Panc1 (cell line): ENCODE measurements around the gene NAV1. TPM values are rescaled to one million over a fixed set of nuclear protein-coding genes. Genes with fewer than 3 reads are reported as not detected.

Experiments
- ATAC-seq: fragments of 200-7000 bp; cut with Tn5 transposase; 2 replicates; pipeline ENCODE4 v1.9.1; 2020; ENCODE audit warnings: mild to moderate bottlenecking, moderate library complexity
- BruUV-seq: library from RNA; stranded (reverse); fragments of 400-500 nt; replicated peaks from 2 replicates; lab custom pipeline; 2021; lab: Mats Ljungman, UMichigan
- CTCF ChIA-PET: fragments of 300-600 bp; sonication (Branson Sonifier 250); formaldehyde crosslinking; loops from one replicate; lab custom pipeline; 2022; ENCODE audit warnings: antibody characterized with exemption; lab: Charles Lee
- POLR2A ChIA-PET: fragments of 300-600 bp; sonication (Branson Sonifier 250); formaldehyde crosslinking; loops from one replicate; lab custom pipeline; 2022; ENCODE audit warnings: antibody characterized with exemption; lab: Charles Lee
- DNase-seq: peaks from one replicate; pipeline ENCODE4 v3.0.0-alpha.2; 2010; ENCODE audit warnings: low read depth, low spot score
- H3K27ac ChIP-seq: 2 replicates; pipeline ENCODE4 v1.5.1; 2011; ENCODE audit warnings: mild to moderate bottlenecking, low read length, inconsistent platforms
- H3K27me3 ChIP-seq: fragments of 200-500 bp; sonication (Bioruptor generic); 2 replicates; pipeline ENCODE4 v1.6.0; 2014; ENCODE audit warnings: low read length, inconsistent platforms; ENCODE audit not compliant: control insufficient read depth, insufficient read depth
- H3K36me3 ChIP-seq: fragments of 200-500 bp; sonication (Bioruptor generic); 2 replicates; pipeline ENCODE4 v1.5.1; 2014; ENCODE audit warnings: inconsistent platforms, mild to moderate bottlenecking, low read length, moderate library complexity; ENCODE audit not compliant: control insufficient read depth, insufficient read depth
- H3K4me1 ChIP-seq: 2 replicates; pipeline ENCODE4 v1.5.1; 2011; ENCODE audit warnings: inconsistent platforms, mild to moderate bottlenecking, low read length, moderate library complexity; ENCODE audit not compliant: control insufficient read depth, insufficient read depth
- H3K4me3 ChIP-seq, 2 experiments: 2 replicates each; pipeline ENCODE4 v1.5.1; 2011 to 2012; ENCODE audit warnings: low read depth in 2 of 2, low read length in 2 of 2, mild to moderate bottlenecking in 2 of 2, inconsistent platforms in 1 of 2, moderate library complexity in 1 of 2
- H3K9me3 ChIP-seq: fragments of 200-500 bp; sonication (Bioruptor generic); 2 replicates; pipeline ENCODE4 v1.5.1; 2014; ENCODE audit warnings: low read depth, mild to moderate bottlenecking, inconsistent platforms, low read length, moderate library complexity; ENCODE audit not compliant: control insufficient read depth, insufficient read depth
- POLR2AphosphoS5 ChIP-seq: IDR thresholded peaks from 2 replicates; pipeline ENCODE4 v1.6.1; 2012; ENCODE audit warnings: mild to moderate bottlenecking, low read depth, low read length, moderate library complexity
- SIN3A ChIP-seq: IDR thresholded peaks from 2 replicates; pipeline ENCODE4 v1.6.1; 2012; ENCODE audit warnings: low read depth, mild to moderate bottlenecking, low read length, moderate library complexity, borderline replicate concordance; ENCODE audit not compliant: insufficient read depth
- TCF7L2 ChIP-seq: IDR thresholded peaks from 2 replicates; pipeline ENCODE4 v1.6.1; 2011; ENCODE audit warnings: mild to moderate bottlenecking, low read depth, low read length, inconsistent platforms
- in situ Hi-C: cut with HindIII; loops from 2 replicates; pipeline ENCODE4 v1.10.0; 2016; ENCODE audit warnings: low sequenced_read_pairs, low pct_unique_long_range_greater_than_20kb
- intact Hi-C: fragments of 100-400 bp; cut with micrococcal nuclease; formaldehyde crosslinking; loops from one replicate; pipeline ENCODE4 v1.10.0; 2022; ENCODE audit not compliant: unreplicated experiment
- total RNA-seq: library from RNA; stranded (reverse); gene quantifications from one replicate; pipeline ENCODE4 v1.2.1, GENCODE V29; 2021; ENCODE audit not compliant: unreplicated experiment
- TF ChIP-seq, protein P1 (sequence below), 2 experiments: IDR thresholded peaks; 2 replicates each; pipeline ENCODE4 v1.6.1; 2011 to 2012; ENCODE audit warnings: low read depth in 2 of 2, control low read depth in 1 of 2, low read length in 1 of 2, mild to moderate bottlenecking in 1 of 2, moderate library complexity in 1 of 2; ENCODE audit not compliant: insufficient read depth in 1 of 2
- TF ChIP-seq, protein P2 (sequence below): fragments of 450-650 bp; IDR thresholded peaks from 2 replicates; pipeline ENCODE4 v1.5.1; 2017; ENCODE audit warnings: mild to moderate bottlenecking

Gene NAV1
- total RNA-seq, 1 experiment from 2014 or later, result 29.0 TPM

DNA sequence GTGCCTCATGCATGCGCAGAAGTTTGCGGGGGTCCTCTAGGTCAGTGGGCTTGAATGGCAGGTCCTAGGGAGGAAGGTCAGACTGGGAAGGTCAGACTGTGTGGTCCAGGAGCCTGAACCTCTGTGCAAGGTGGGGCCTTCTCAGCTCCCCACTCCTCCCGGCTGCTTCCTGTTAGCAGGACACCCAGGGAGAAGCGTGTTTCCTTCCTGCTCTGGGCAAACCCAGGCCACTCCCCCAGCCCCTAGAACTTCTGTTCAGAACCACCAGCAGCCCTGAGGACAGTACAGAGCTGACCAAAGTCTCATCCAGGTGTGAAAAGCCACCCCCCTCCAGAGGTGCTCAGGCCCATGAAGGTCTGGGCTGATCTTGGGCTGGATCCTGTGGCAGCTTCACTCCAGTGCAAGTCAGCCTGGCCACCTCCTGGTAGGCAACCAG lies 29.9 kb downstream of the NAV1 start:
- no peak for TF ChIP-seq POLR2AphosphoS5
- TF ChIP-seq, protein P1, sequence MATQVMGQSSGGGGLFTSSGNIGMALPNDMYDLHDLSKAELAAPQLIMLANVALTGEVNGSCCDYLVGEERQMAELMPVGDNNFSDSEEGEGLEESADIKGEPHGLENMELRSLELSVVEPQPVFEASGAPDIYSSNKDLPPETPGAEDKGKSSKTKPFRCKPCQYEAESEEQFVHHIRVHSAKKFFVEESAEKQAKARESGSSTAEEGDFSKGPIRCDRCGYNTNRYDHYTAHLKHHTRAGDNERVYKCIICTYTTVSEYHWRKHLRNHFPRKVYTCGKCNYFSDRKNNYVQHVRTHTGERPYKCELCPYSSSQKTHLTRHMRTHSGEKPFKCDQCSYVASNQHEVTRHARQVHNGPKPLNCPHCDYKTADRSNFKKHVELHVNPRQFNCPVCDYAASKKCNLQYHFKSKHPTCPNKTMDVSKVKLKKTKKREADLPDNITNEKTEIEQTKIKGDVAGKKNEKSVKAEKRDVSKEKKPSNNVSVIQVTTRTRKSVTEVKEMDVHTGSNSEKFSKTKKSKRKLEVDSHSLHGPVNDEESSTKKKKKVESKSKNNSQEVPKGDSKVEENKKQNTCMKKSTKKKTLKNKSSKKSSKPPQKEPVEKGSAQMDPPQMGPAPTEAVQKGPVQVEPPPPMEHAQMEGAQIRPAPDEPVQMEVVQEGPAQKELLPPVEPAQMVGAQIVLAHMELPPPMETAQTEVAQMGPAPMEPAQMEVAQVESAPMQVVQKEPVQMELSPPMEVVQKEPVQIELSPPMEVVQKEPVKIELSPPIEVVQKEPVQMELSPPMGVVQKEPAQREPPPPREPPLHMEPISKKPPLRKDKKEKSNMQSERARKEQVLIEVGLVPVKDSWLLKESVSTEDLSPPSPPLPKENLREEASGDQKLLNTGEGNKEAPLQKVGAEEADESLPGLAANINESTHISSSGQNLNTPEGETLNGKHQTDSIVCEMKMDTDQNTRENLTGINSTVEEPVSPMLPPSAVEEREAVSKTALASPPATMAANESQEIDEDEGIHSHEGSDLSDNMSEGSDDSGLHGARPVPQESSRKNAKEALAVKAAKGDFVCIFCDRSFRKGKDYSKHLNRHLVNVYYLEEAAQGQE (IDR thresholded peaks at IDR 0.05; ENCODE audit: insufficient read depth in 1 of 2, low read depth in 2 of 2, low read length in 1 of 2), result no peak
- TF ChIP-seq SIN3A, result no peak
- TF ChIP-seq, protein P2, sequence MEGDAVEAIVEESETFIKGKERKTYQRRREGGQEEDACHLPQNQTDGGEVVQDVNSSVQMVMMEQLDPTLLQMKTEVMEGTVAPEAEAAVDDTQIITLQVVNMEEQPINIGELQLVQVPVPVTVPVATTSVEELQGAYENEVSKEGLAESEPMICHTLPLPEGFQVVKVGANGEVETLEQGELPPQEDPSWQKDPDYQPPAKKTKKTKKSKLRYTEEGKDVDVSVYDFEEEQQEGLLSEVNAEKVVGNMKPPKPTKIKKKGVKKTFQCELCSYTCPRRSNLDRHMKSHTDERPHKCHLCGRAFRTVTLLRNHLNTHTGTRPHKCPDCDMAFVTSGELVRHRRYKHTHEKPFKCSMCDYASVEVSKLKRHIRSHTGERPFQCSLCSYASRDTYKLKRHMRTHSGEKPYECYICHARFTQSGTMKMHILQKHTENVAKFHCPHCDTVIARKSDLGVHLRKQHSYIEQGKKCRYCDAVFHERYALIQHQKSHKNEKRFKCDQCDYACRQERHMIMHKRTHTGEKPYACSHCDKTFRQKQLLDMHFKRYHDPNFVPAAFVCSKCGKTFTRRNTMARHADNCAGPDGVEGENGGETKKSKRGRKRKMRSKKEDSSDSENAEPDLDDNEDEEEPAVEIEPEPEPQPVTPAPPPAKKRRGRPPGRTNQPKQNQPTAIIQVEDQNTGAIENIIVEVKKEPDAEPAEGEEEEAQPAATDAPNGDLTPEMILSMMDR, result no peak
- no peak for TF ChIP-seq TCF7L2
- in situ Hi-C loops, result no loop called here
- POLR2A ChIA-PET, result no interaction called here

GRCh38 chr1:201570181-201570885 lies 31.4 kb downstream of the NAV1 start:
- no peak for TF ChIP-seq SIN3A
- TF ChIP-seq, protein P2, result no peak
- no peak for TF ChIP-seq POLR2AphosphoS5
- TF ChIP-seq TCF7L2, result no peak
- TF ChIP-seq, protein P1 (IDR thresholded peaks at IDR 0.05; ENCODE audit: insufficient read depth in 1 of 2, low read depth in 2 of 2, low read length in 1 of 2), result no peak
- in situ Hi-C loops (no loop called here), intact Hi-C loops (no loop called here)
- BruUV-seq, result no TSS peak
- Histone ChIP-seq H3K4me1 (no peaks in the 10 kb centered on the region), H3K27ac (no peak overlapping the region), H3K27me3 (no peaks in the 10 kb centered on the region), H3K36me3 (no peaks in the 10 kb centered on the region), H3K4me3 (no peak overlapping the region), H3K9me3 (no peaks in the 10 kb centered on the region)
- DNase-seq (no peak), ATAC-seq (no peak)
- POLR2A ChIA-PET, result no interaction called here
- CTCF ChIA-PET, result no interaction called here

More for the DNA sequence above, 29.9 kb downstream of the NAV1 start:
- Histone ChIP-seq H3K9me3 (no peaks in the 10 kb centered on the region), H3K4me1 (no peaks in the 10 kb centered on the region), H3K27me3 (no peaks in the 10 kb centered on the region), H3K4me3 (no peak overlapping the region), H3K36me3 (no peaks in the 10 kb centered on the region), H3K27ac (no peak overlapping the region)
- DNase-seq, result no peak
- BruUV-seq, result no TSS peak
- intact Hi-C loops, result no loop called here
- CTCF ChIA-PET, result no interaction called here
- ATAC-seq, result no peak
